Myocyte (in vitro differentiated cells): ENCODE measurements around the gene NKIRAS1. TPM values are rescaled to one million over a fixed set of nuclear protein-coding genes. Genes with fewer than 3 reads are reported as not detected.
"Not testable (repeated sequence)": the region's sequence is repeated elsewhere in the genome, so short reads cannot be mapped to it uniquely, and the experiment has no call there.

Experiments
- DNase-seq: peaks from one replicate; pipeline ENCODE4 v3.0.0-alpha.2; 2012; ENCODE audit warnings: low read depth
- total RNA-seq: library from RNA; depleted of rRNA; stranded (reverse); fragments of >200 nt; gene quantifications from 2 replicates; pipeline ENCODE4 v1.2.3, GENCODE V29; 2014

NKIRAS1 gene
- total RNA-seq, 1 donor from 2014 or later, result 34.1 TPM

- DNase-seq, result no peak
These were observed 24.6 kb upstream of the NKIRAS1 start for GRCh38 chr3:23941440-23941839.

GRCh38 chr3:23940775-23941174 is 24.0 kb upstream of the NKIRAS1 start:
- DNase-seq, result no peak

- no peak for DNase-seq
These were observed 21.9 kb upstream of the NKIRAS1 start for GRCh38 chr3:23938688-23939087.

- no peak for DNase-seq
These were observed 20.5 kb upstream of the NKIRAS1 start for GRCh38 chr3:23937296-23937695.

GRCh38 chr3:23934253-23934652 is 17.5 kb upstream of the NKIRAS1 start:
- no peak for DNase-seq

GRCh38 chr3:23932571-23932970 is 15.8 kb upstream of the NKIRAS1 start:
- no peak for DNase-seq

- no peak for DNase-seq
These were observed 14.8 kb upstream of the NKIRAS1 start for GRCh38 chr3:23931597-23931996.

- DNase-seq, result no peak
These were observed 11.7 kb upstream of the NKIRAS1 start for GRCh38 chr3:23928524-23928923.

- no peak for DNase-seq
These were observed 9.9 kb upstream of the NKIRAS1 start for GRCh38 chr3:23926736-23927135.

- no peak for DNase-seq
These were observed 9.5 kb upstream of the NKIRAS1 start for GRCh38 chr3:23926246-23926645.

GRCh38 chr3:23923786-23924185 is 7.0 kb upstream of the NKIRAS1 start:
- peak; percentile 81 for DNase-seq

- no peak for DNase-seq
These were observed 4.3 kb upstream of the NKIRAS1 start for GRCh38 chr3:23921052-23921511.

GRCh38 chr3:23920151-23920655 is 3.4 kb upstream of the NKIRAS1 start:
- no peak for DNase-seq

- no peak for DNase-seq
These were observed 2.8 kb upstream of the NKIRAS1 start for GRCh38 chr3:23919628-23920027.

GRCh38 chr3:23918331-23918730 is 1.5 kb upstream of the NKIRAS1 start:
- not testable (repeated sequence) for DNase-seq

- peak; percentile 60 for DNase-seq
These were observed 1.0 kb upstream of the NKIRAS1 start for GRCh38 chr3:23917679-23918303.

- DNase-seq, result no peak
These were observed 471 bp downstream of the NKIRAS1 start for GRCh38 chr3:23916152-23916885.

GRCh38 chr3:23915537-23916108 is 1.2 kb downstream of the NKIRAS1 start:
- DNase-seq, result no peak

- no peak for DNase-seq
These were observed 2.7 kb downstream of the NKIRAS1 start for GRCh38 chr3:23913873-23914743.

- DNase-seq, result no peak
These were observed 3.6 kb downstream of the NKIRAS1 start for GRCh38 chr3:23913182-23913581.

GRCh38 chr3:23912335-23912734 is 4.5 kb downstream of the NKIRAS1 start:
- not testable (repeated sequence) for DNase-seq
